GM21723 (cell line): ENCODE measurements around the gene WNT7A.
"Not testable (repeated sequence)": the region's sequence is repeated elsewhere in the genome, so short reads cannot be mapped to it uniquely, and the experiment has no call there.

Experiments
- ATAC-seq: cut with Tn5 transposase; IDR thresholded peaks from one replicate; pipeline ENCODE4 v1.9.1; 2021; ENCODE audit warnings: mild to moderate bottlenecking, moderate library complexity; ENCODE audit not compliant: unreplicated experiment

WNT7A gene

DNA sequence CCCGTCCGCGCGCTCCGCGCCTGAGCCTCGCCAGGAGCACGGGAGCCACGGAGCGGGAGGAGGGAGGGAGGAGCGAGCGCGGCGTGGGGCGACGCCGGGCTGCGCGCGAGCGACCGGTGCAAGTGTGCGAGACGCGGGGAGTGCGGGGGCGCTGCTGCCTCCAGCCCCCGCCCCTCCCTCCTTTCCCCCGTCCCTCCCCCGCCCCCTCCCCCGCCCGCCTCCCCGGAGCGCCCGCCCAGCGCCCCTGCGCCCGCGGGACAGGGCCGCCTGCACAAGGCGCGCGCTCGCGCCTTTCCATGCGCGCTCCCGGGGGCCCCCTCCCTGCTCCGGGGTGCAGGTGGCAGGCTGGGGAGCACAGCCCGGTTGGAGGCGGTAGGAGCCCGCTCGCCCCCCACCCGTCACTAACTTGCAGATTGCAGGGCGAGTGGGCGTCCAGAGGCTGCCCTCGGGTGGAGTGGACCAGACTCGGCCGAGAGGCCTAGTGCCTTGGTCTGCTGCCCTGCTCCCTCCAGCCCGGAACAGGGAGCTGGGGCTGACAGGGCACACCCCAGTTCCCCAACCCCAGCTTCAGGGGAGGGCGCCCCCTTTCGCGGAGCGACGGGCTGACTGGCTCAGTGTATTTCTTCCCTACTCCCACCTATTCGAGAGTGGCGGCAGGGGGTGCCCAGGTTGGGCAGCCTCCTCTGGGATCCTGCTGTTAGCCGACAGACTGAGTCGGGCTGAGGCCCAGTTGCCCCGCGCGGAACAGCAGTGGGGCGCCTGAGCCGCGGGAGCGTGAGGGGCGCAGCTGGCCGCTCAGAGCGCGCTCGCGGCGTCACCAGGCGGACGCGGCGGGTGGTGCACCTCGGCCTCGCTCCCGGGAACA is at the start of gene WNT7A:
Gene WNT7A (minus strand): TSS at position 126 of the 865 bp plus-strand sequence. CDS start 255 bp downstream, outside the sequence.
- ATAC-seq, result no peak

DNA sequence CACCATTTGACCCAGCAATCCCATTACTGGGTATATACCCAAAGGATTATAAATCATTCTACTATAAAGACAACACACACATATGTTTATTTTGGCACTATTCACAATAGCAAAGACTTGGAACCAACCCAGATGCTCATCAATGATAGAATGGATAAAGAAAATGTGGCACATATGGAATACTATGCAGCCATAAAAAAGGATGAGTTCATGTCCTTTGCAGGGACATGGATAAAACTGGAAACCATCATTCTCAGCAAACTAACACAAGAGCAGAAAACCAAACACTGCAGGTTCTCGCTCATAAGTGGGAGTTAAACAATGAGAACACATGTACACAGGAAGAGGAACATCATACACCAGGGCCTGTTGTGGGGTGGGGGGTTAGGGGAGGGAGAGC is 48.9 kb upstream of the WNT7A start:
- not testable (repeated sequence) for ATAC-seq

DNA sequence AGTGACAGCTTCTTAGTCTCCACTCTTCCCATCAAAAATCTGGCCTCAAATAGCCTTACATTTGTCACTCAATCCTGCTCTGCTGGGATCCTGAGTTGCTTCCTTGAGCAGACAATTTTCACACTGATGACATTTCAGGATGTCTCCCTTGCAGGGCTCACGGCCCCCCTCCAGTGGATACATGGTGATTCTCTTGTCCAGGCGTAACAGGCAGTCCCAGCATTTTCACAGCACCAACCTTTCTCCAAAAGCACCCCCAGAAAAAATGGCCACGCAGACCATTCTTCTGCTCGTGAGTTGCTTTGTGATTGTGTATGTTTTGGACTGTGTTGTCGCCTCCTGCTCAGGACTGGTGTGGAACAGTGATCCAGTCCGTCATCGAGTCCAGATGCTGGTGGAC is 47.4 kb upstream of the WNT7A start:
- ATAC-seq, result no peak

DNA sequence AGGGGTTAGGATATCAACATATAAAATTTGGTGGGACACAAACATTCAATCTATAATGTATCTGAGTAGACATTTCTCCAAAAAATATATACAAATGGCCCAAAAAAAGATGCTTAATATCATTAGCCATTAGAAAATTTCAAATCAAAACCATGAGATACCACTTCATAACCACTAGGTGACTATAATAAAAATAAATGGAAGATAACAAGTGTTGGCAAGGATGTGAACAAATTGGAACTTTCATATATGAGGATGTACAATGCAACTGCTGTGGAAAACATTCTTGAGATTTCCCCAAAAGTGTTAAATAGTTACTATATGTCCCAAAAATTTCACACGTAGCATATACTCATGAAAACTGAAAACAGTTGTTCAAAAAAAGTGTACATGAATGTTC is 36.5 kb upstream of the WNT7A start:
- no peak for ATAC-seq

DNA sequence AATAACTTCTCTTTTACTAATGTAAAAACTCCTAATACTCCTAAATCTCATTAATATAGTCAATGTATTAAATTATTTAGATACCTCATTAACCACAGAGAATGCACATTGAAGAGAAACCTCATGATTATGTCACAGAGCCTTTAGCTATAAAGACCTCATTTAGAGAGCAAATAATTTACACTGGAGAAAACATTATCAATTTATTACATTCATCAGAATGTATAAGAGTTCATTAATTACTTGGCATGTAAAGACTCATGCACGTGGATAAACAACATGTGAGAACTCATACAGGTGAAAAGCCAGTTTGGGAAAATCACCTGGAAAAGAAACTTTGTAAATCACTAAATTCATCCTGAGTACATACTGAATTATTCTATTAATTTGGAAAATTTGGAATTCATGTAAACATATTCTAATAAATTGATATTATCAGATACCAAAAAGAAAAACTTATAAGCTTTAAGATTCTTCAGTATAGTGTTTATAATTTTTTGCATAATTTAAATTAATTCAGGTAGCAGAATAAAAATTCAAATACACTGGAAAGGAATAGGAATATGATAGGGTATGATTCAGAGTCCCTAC is 22.9 kb upstream of the WNT7A start:
- no peak for ATAC-seq

DNA sequence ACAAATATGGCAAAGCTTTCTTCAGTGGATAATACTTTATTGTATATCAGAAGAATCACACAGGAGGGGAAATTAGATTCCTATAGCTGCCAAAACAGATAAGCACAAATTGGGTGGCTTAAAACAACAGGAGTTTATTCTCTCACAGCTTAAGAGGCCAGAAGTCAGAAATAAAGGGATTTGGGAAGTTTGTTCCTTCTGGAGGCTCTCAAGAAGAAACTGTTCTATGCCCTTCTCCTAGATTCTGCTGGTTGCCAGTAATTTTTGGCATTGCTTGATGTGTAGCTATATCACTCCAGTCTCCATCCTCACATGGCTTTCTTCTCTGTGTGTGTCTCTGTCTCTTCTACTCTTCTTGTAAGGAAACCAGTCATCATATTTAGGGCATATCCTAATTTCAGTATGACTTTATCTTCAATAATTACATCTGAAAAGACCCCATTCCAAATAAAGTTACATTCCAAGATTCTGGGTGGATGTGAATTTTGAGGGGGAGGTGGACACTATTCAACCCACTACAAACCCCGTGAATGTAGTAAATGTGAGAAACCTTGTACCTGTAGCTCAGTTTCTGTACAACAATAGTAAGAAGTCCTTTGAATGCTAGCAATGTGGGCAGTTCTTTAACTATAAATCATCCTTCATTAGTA is 22.2 kb upstream of the WNT7A start:
- ATAC-seq, result no peak

DNA sequence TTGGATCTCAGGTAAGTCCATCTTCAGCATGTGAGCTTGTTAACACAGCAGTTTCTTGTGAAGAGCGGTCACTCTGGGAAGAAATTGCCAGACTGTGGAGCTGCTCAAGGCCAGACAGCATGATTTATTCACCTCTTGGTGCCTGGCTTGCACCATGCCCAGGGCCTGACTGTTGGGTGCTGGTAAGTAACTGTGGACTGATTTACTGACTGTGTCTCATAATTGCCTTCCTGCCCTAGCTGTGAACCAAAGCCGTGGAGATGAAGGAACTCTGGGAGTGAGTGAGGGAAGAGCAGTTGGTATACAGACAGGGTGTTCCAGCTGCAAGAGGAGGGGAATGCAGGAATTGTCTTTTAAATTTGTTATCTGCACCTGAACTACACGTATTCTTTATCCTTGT is 18.5 kb upstream of the WNT7A start:
- ATAC-seq, result no peak

DNA sequence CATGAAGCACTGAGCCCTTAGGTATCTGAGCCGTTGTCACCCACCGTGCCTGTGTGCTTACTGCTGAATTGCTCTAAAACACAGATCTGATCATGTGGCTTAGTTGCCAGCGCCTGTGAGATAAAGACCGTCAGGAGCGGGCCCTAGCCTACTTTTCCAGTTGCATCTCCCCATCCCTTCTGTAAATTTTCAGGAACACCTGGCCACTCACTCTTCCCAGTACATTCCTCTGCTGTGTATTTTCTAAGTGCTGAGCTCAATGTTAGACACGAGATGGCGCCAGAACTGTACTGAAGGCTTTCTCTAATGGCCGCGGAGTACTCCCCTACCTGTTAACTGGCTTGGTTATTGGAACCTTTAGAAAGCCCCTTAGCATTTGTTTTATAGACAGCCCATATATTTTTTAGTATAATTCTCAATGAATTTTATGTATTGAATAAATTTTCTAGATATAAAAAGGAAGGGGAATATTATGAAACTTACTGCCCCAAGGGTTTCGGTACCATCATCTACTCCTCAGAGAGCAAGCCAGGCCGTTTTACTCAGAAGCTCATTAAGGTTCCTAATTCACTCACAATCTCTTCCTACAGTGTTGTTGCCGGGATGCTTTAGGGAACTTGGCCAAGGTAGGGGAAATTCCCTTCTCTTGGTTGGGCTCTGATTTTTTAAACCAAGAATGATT is 16.7 kb upstream of the WNT7A start:
- ATAC-seq, result peak; percentile 53

DNA sequence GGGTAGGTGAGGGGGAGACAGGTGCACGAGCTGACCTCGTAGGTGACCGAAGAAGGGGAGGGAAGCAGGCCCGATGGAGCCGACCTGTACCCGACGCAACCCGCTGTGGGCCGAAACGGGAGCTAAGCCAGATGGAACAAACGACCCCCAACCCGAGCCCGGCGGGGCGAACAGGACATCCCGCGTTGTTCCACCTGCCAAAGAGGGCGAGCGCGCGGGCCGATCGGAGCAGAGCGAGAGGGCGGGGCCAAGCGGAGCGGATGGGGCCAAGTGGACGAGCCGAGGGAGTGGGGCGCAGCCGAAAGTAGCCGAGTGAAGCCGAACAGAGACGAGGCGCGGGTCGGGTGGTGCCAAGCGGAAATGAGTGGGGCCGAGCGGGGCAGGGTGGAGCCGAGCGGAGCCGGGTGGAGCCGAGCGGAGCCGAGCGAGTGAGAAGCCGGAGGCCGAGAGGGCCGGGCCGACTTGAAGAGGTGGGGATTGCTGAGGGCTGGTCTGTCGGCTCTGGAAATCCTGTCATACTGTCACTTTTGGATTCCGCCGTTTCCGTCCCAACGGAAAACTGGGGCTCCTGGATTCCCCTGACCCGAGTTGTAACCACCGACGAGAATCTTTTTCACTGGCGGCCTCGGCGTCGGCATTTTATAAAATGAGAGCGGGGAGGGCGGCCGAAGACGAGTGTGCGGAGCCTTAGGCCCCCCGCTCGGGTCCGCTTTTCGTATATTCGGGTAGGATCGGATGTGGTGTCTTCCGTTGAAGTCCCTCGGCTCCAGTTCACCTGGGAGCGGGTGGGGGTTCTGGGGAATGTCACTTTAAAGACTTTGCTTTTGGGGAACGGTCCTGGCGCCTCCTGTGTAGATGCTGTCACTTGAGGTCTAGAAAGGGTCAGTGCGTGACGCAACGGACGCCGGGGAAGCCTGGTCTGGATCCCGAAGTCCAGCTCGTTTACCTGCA is 15.6 kb upstream of the WNT7A start:
- ATAC-seq, result peak; percentile 97

DNA sequence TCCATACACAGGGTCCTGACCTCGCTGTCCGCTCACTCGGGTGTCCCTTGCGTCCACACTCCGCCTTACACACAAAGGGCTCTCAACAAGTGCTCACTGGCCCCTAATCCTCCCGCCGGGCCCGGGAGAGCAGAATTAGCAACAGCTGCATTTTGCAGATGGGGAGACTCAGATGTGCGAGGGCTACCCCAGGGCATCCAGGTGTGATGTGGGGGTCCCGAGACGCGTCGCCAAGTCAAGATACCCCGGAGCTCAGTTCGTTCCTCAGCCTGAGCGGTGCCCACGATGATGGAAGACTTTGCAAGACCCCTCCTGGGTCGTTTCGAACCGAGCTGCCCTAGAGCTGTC is 14.9 kb upstream of the WNT7A start:
- ATAC-seq, result no peak

DNA sequence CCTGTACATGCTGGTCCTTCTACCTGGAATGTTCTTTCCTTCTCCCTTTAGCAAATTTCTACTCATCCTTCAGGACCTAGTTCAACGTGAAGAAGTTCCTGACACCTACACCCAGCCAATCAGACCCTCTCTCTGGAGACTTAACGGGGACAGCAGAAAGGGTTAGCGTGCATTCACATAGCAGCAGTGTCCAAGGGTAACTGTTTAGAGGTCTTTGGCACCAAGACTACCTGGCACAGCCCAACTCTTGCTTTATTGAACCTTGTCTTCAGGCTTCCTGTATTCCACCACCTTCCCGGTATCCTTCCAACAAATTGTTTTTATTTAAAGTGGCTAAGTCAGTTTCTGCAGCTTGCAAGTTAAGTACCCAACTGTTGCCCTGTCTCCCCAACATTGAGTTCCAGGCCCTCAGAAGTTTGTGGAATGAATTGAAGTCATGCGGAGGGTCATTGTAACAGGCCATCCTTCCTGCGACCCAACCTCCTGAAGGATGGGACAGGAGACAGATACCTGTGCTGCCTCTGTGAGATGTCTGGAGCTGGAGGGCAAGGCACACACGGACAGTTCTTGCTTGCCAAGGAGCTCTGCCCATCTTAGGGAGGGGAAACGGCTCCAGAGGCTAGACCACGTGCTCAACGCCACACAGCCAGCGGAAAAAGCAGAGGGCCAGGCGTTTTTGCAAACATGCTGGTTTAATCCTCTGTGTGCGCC is 14.4 kb upstream of the WNT7A start:
- ATAC-seq, result no peak

DNA sequence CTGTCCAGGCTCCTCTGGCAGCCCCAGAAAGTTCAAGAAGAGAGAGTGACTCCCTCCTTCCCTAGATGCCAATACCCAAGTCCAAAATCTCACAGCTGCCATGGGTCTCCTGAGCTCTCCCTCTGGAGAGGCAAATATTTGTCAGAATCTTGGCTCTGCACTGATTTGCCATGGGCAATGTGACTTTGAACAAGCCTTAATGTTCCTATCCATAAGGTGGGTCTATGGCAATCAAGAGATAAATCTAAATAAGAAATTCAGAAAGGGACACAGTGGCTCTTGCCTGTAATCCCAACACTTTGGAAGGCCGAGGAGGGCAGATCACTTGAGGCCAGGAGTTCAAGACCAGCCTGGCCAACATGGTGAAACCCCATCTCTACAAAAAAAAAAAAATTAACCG is 12.4 kb upstream of the WNT7A start:
- no peak for ATAC-seq

DNA sequence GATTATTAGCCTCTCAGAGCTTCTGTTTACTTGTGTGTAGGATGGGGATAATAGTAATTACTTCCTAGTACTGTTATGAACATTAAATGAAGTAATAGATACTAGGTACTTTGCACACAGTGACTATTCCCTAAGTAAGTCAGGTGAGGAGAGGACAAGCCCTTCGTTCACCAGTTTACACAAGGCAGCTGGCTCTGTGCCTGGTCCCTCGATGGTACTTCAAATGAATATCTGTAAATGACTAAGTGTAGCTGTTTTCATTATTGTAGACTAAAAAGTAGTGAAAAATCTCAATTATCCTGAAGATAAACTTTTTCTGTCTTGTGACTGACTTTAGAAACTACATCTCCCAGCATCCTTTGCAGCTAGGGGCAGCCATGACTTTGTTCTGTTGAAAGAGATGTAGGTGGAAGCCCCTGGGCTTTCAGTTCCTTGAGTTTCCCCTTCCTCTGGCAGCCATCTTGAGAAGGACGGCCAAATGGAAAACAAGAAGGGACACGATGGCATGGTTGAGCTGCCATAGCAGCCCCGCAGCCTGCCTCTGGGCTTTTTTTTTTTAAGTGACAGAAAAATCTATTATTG is 11.7 kb upstream of the WNT7A start:
- ATAC-seq, result no peak

DNA sequence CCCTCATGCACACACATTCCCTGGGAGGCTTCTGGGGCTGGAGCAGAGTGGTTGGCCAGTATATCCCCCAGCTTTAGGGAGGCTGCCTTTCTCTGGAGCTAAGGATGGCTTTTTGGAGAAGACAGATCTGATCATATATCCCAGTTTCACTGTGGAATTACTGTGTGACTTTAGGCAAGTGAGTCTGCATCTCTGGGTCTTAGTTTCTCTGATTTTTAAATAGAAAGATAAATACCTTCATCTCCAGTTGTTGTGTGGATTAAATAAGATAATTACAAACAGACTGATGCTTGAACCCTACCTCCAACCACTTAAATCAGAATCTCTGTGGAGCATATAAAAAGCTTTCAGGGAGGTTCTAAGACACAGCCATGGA is 11.1 kb upstream of the WNT7A start:
- no peak for ATAC-seq

DNA sequence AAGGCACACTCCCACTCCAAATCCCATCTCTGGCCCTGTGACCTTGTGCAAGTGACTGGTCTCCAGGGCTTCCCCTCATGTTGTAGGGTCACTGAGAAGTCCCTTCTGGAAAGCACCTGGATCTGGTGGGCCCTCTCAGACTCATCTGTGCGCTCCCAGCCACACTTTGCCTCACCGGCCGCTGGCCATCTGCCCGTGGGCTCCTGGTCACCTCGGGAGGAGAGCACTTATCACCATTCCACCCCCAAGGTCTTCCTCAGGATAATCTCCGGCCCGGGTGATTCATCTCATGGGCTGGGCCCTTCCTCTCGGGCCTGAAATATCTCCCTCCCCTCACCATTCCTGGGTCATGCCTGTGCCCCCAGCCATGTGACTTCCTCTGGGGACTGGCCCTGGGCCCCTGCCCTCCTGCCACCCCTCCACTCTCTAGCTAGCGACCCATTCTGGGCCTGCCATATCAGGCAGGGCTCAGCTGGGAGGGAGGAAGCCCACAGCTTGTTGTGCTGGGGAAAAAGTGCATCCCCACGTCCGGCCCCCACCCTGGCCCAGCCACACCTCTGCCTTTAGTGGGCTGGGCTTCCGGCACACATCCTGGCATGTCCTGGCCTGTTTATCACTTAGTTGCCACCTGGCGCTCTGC is 10.6 kb upstream of the WNT7A start:
- ATAC-seq, result no peak

DNA sequence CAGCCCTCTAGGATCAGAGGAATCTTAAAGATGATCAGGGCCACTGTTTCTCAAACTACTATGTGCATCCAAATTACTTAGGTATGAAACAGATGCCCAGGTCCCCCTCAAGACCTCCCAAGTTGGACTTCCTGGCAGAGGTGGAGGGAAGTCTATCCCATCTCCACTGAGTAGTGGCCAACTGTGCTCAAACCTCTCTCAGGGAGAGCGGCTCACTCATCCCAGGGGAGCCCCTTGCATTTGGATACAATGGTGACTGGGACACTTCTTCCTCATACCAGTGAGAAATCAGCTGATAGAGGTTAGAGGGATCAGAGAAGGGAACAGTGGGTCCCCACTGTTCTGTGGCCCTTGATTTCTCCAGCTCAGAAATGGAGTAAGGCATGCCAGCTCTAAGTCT is 8.7 kb upstream of the WNT7A start:
- ATAC-seq, result no peak

DNA sequence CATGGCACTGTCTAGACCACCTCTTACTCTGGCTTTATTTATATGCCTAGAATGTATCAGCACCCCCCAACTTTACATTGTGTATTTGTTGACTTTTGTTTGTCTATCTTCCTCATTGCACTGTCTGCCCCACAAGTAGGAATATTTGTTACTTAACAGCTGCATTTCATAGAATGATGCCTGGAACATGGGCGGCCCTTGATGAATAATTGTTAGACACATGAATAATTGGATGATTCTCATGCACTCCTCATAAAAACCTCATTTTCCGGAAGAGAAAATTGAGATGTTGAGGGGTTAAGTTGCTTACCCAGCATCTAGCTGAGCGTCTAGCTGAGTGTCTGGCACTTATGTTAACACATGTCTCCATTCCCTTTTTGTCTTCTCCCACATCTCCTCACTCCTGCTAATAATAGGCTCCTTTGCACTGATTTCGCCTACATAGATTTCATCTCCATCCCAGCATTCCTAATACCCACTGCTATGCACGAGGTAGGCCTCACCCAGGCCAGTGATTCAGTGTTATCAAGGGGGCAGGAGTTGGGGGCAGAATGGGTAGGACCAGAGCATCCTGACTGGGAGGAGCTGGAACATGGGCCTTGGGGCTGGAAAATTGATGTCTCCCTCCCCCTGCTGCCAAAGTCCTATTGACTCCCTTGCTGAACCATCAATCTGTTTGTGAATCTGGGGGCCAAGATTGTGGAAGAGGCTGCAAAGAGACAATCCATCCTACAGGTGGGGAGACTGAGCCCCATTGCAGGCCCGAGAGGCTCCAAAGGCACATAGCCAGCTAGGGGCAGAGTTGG is 7.8 kb upstream of the WNT7A start:
- ATAC-seq, result no peak

DNA sequence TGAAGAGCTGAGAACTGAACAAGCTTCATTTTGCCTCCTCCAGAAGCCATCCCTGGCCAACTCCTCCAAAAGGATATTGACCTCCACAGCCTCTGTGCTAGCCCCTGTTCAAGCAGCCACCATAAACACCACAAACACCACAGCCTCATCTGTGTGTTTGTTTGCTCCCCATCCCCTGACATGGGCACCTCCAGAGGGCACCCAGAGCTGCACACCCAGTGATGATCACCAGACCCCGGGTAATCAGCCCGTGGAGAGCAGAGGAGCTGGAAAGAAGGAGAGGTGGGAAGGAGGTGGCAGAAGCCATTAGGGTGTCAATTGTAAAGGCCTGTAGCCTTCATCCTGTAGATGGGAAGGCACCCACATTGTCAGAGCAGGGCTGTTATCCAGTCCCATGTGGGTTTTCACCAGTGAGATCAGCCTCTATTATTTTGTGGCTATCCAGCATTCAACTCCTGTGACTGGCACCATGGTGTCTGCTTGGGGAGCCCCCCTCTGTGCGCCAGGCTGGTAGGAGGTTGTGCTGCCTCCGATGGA is 6.8 kb upstream of the WNT7A start:
- ATAC-seq, result no peak
